Measurements from ENCODE around the gene TYK2. TPM values are rescaled to one million over a fixed set of nuclear protein-coding genes. Genes with fewer than 3 reads are reported as not detected.
A peak's percentile ranks its signal among the peaks of the same experiment; 100 is the strongest.

Gene TYK2
- total RNA-seq, 1 experiment from 2014 or later: 104 TPM

GRCh38 chr19:10422046-10422461, 41.7 kb upstream of the TYK2 start:
- Histone ChIP-seq H3K27me3 (ENCODE audit: control insufficient read depth, insufficient read depth, low read length) (no peaks in the 10 kb centered on the region), H3K9me3 (ENCODE audit: control insufficient read depth, insufficient read depth, low read depth, low read length) (no peaks in the 10 kb centered on the region), H3K27ac (ENCODE audit: low read length) (no peak overlapping the region), H3K4me3 (ENCODE audit: low read depth in 2 of 2, low read length in 2 of 2) (peak overlapping the region; percentile 51 to 72), H3K36me3 (ENCODE audit: control insufficient read depth, insufficient read depth, low read length) (no peaks in the 10 kb centered on the region; the same call in 1 of the 2 replicates), H3K4me1 (ENCODE audit: control insufficient read depth, insufficient read depth, low read length) (peaks cover 14% of the 10 kb centered on the region)
- BruUV-seq (replicated peaks): no TSS peak
- CTCF ChIA-PET: no interaction called here
- in situ Hi-C loops (cut with HindIII; ENCODE audit: low pct_unique_long_range_greater_than_20kb, low sequenced_read_pairs) (no loop called here), intact Hi-C loops (cut with micrococcal nuclease; ENCODE audit: unreplicated experiment) (no loop called here)
- TF ChIP-seq TCF7L2 (IDR thresholded peaks at IDR 0.05; ENCODE audit: low read depth, low read length) (no peak), REST (IDR thresholded peaks at IDR 0.05; ENCODE audit: insufficient read depth in 1 of 2, low read depth in 2 of 2, low read length in 1 of 2) (no peak), SIN3A (IDR thresholded peaks at IDR 0.05; ENCODE audit: borderline replicate concordance, insufficient read depth, low read depth, low read length) (no peak), CTCF (IDR thresholded peaks at IDR 0.05) (no peak), POLR2AphosphoS5 (IDR thresholded peaks at IDR 0.05; ENCODE audit: low read depth, low read length) (no peak)
- POLR2A ChIA-PET: no interaction called here
- ATAC-seq (no peak), DNase-seq (ENCODE audit: low read depth, low spot score) (no peak)

- ChIA-PET CTCF (interaction anchor here (0.6 kb wide), 1 partner anchor 296 kb away, joined by 3 read pairs; the partner anchor contains the start of gene DNM2), POLR2A (no interaction called here)
- H3K36me3 ChIP-seq (ENCODE audit: control insufficient read depth, insufficient read depth, low read length): no peaks in the 10 kb centered on the region; the same call in 1 of the 2 replicates
- no peaks in the 10 kb centered on the region for H3K9me3 ChIP-seq (ENCODE audit: control insufficient read depth, insufficient read depth, low read depth, low read length)
- no TSS peak for BruUV-seq (replicated peaks)
- in situ Hi-C loops (cut with HindIII; ENCODE audit: low pct_unique_long_range_greater_than_20kb, low sequenced_read_pairs): no loop called here
- peak overlapping the region; percentile 51 to 72 for H3K4me3 ChIP-seq (ENCODE audit: low read depth in 2 of 2, low read length in 2 of 2)
- H3K4me1 ChIP-seq (ENCODE audit: control insufficient read depth, insufficient read depth, low read length): peaks cover 14% of the 10 kb centered on the region
- DNase-seq (ENCODE audit: low read depth, low spot score) (no peak), ATAC-seq (no peak)
- intact Hi-C loops (cut with micrococcal nuclease; ENCODE audit: unreplicated experiment): no loop called here
- H3K27ac ChIP-seq (ENCODE audit: low read length): 0 out of 2 replicates have a peak overlapping the region, but pooled peaks have one; percentile 29
- TF ChIP-seq CTCF (IDR thresholded peaks at IDR 0.05): peak; percentile 48
- TF ChIP-seq TCF7L2 (IDR thresholded peaks at IDR 0.05; ENCODE audit: low read depth, low read length): no peak
- TF ChIP-seq POLR2AphosphoS5 (IDR thresholded peaks at IDR 0.05; ENCODE audit: low read depth, low read length): no peak
- TF ChIP-seq REST (IDR thresholded peaks at IDR 0.05; ENCODE audit: insufficient read depth in 1 of 2, low read depth in 2 of 2, low read length in 1 of 2): no peak
- TF ChIP-seq SIN3A (IDR thresholded peaks at IDR 0.05; ENCODE audit: borderline replicate concordance, insufficient read depth, low read depth, low read length): no peak
- no peaks in the 10 kb centered on the region for H3K27me3 ChIP-seq (ENCODE audit: control insufficient read depth, insufficient read depth, low read length)
Measured at GRCh38 chr19:10421240-10422045, 41.1 kb upstream of the TYK2 start.
